Measurements from ENCODE around the gene GHR.

The GHR gene

DNA sequence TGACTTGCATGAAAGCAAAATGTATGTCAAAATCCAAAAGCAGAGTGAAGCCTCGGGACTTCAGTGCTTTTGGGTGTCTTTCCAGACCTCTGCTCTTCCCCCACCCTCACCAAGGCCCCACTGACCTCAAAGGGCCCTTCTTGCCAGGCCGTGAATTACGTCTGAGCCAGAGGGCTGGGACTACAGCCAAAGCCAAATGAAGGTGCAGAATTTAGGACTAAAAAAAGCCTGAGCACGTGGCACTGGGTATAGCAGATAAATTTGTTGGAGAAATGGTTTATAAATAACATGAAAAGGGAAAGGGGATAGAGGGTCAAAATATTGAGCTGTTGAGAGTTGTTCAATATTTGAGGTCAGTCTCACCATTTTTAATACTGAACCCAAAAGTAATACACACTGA is 163.4 kb downstream of the GHR start:
- H3K27me3 ChIP-seq (ENCODE audit: control insufficient read depth in 3 of 3, insufficient read depth in 3 of 3, low read depth in 1 of 3, low read length in 3 of 3) = no peaks in the 10 kb centered on the region

DNA sequence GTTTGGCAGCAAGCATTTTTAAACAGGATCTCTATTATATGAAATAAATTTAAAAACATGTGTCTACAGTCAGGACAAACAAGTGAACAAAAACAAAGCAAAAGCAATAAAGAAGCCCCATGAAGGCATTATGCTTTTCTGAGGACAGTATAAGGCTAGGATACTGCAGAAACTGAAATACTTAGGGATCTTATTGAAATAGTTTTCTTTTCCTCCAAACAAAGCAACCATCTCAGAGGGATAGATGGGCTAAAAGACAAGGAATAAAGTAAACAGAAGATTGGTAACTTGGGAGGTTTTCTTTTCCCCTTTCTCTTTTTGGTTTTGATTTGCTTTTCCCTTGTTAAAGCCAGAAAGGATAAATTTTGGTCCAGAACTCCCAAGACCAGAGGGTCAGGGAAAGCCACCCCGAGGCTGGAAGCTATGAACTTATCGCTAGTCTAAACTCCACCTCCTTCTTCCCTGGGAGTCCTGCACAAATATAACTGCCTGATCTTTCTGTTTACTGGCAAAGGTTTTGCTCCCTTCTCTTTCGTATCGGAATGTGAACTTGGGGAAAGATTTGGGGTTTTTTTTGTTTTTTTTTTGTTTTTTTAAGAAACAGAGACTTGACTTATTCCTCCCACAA is 164.0 kb downstream of the GHR start:
- H3K9ac ChIP-seq (ENCODE audit: low read depth, low read length, poor library complexity) = no peak overlapping the region
- no peak overlapping the region for H2BK12ac ChIP-seq (ENCODE audit: low read length)
- WGBS, 2 donors (ENCODE audit: extremely low coverage in 2 of 2, insufficient read length in 2 of 2, insufficient replicate concordance in 1 of 2) = no CpG with 5 or more reads among the region's 4 CpGs
- DNase-seq (ENCODE audit: low spot score) = no peak
- H4K91ac ChIP-seq (ENCODE audit: low read depth, low read length, poor library complexity) = no peak overlapping the region
- H3K14ac ChIP-seq (ENCODE audit: low read length) = no peak overlapping the region
- no peak overlapping the region for H3K23ac ChIP-seq (ENCODE audit: low read depth, low read length, poor library complexity)
- no peaks in the 10 kb centered on the region for H3K27me3 ChIP-seq (ENCODE audit: control insufficient read depth in 3 of 3, insufficient read depth in 3 of 3, low read depth in 1 of 3, low read length in 3 of 3)
- no peak overlapping the region for H3K4ac ChIP-seq (ENCODE audit: low read length)
- H2BK15ac ChIP-seq (ENCODE audit: low read length) = no peak overlapping the region
- H3K27ac ChIP-seq (replicated peaks; ENCODE audit: low read length) = no peak overlapping the region
- H3K4me2 ChIP-seq (ENCODE audit: insufficient read depth, low read length, poor library complexity, severe bottlenecking) = no peak overlapping the region
- no peak overlapping the region for H3K4me3 ChIP-seq (ENCODE audit: low read length in 2 of 2)
- no peaks in the 10 kb centered on the region for H3K36me3 ChIP-seq (replicated peaks in 1 of 2; ENCODE audit: control insufficient read depth in 2 of 2, insufficient read depth in 2 of 2, low read length in 2 of 2)
- H3K79me1 ChIP-seq (ENCODE audit: low read depth, low read length) = no peaks in the 10 kb centered on the region
- H2AFZ ChIP-seq (ENCODE audit: low read length) = no peak overlapping the region
- H2AK5ac ChIP-seq (ENCODE audit: low read depth, low read length) = no peak overlapping the region
- H3K4me1 ChIP-seq (ENCODE audit: control insufficient read depth in 2 of 2, insufficient read depth in 1 of 2, low read depth in 1 of 2, low read length in 2 of 2) = no peaks in the 10 kb centered on the region
- no peak overlapping the region for H3K18ac ChIP-seq (ENCODE audit: low read length)
- H2BK5ac ChIP-seq (ENCODE audit: low read length) = no peak overlapping the region
- no peak overlapping the region for H4K8ac ChIP-seq (ENCODE audit: low read depth, low read length)
- H3K9me3 ChIP-seq (replicated peaks in 1 of 2; ENCODE audit: control insufficient read depth in 2 of 2, insufficient read depth in 1 of 2, low read depth in 1 of 2, low read length in 2 of 2) = peaks cover 0 to 3% of the 10 kb centered on the region in 2 donors
- no peak overlapping the region for H2BK120ac ChIP-seq (ENCODE audit: low read depth, low read length)

More for the DNA sequence above, 163.4 kb downstream of the GHR start:
- no CpG with 5 or more reads among the region's 4 CpGs for WGBS, 2 donors (ENCODE audit: extremely low coverage in 2 of 2, insufficient read length in 2 of 2, insufficient replicate concordance in 1 of 2)
- Histone ChIP-seq H2BK120ac (ENCODE audit: low read depth, low read length) (no peak overlapping the region), H2AFZ (ENCODE audit: low read length) (no peak overlapping the region), H3K4me2 (ENCODE audit: insufficient read depth, low read length, poor library complexity, severe bottlenecking) (no peak overlapping the region), H3K9me3 (replicated peaks in 1 of 2; ENCODE audit: control insufficient read depth in 2 of 2, insufficient read depth in 1 of 2, low read depth in 1 of 2, low read length in 2 of 2) (peaks cover 0 to 3% of the 10 kb centered on the region in 2 donors), H3K18ac (ENCODE audit: low read length) (peak overlapping the region; percentile 8), H3K27ac (replicated peaks; ENCODE audit: low read length) (no peak overlapping the region), H2AK5ac (ENCODE audit: low read depth, low read length) (no peak overlapping the region), H3K9ac (ENCODE audit: low read depth, low read length, poor library complexity) (no peak overlapping the region), H3K36me3 (replicated peaks in 1 of 2; ENCODE audit: control insufficient read depth in 2 of 2, insufficient read depth in 2 of 2, low read length in 2 of 2) (no peaks in the 10 kb centered on the region), H2BK15ac (ENCODE audit: low read length) (no peak overlapping the region), H3K4me1 (ENCODE audit: control insufficient read depth in 2 of 2, insufficient read depth in 1 of 2, low read depth in 1 of 2, low read length in 2 of 2) (no peaks in the 10 kb centered on the region), H3K4me3 (ENCODE audit: low read length in 2 of 2) (no peak overlapping the region), H4K8ac (ENCODE audit: low read depth, low read length) (no peak overlapping the region), H3K14ac (ENCODE audit: low read length) (no peak overlapping the region), H3K79me1 (ENCODE audit: low read depth, low read length) (no peaks in the 10 kb centered on the region), H4K91ac (ENCODE audit: low read depth, low read length, poor library complexity) (no peak overlapping the region), H3K4ac (ENCODE audit: low read length) (no peak overlapping the region), H3K23ac (ENCODE audit: low read depth, low read length, poor library complexity) (no peak overlapping the region), H2BK12ac (ENCODE audit: low read length) (no peak overlapping the region), H2BK5ac (ENCODE audit: low read length) (no peak overlapping the region)
- DNase-seq (ENCODE audit: low spot score) = no peak

DNA sequence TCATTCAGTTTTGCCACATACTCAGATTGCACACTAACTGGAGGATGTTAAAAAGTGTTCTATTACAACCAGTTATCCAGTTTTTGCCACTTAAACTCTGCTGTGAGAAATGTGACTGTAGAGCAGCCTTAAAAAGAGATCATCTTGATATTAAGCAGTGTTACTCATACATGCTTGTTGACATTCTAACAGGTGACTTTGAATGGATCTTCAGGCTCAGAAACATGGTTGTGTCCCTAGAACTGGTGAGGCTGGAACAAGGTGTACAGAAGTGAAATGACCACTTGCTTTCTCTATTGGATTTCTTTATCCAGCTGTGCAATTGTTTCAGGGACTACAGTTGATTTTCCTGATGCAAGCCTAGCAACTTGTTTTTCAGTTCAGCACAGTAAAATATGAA is 167.3 kb downstream of the GHR start:
- Histone ChIP-seq H2BK120ac (ENCODE audit: low read depth, low read length) (no peak overlapping the region), H3K27me3 (ENCODE audit: control insufficient read depth in 3 of 3, insufficient read depth in 3 of 3, low read depth in 1 of 3, low read length in 3 of 3) (no peaks in the 10 kb centered on the region), H2BK12ac (ENCODE audit: low read length) (no peak overlapping the region)

DNA sequence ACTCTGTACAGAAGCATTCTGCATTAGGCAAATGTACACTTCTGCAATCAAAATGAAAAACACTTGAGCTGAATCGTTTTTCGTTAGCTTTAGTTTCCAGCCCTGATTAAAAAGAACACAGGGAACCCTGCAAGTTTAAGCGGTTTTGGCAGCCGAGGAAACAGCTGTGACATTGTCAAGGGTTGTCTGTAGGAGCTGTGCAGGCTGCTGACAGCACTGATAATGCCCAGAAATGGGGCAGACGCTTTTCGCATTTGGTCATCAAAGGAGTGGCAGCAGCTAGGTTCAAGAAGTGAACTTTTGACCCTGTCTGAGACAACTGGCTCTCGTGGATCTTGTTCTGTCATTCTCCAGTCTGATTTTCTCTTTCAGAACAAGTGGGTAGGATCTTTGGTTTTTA is 167.8 kb downstream of the GHR start:
- Histone ChIP-seq H2BK5ac (ENCODE audit: low read length) (no peak overlapping the region), H3K18ac (ENCODE audit: low read length) (no peak overlapping the region), H3K4me1 (ENCODE audit: control insufficient read depth in 2 of 2, insufficient read depth in 1 of 2, low read depth in 1 of 2, low read length in 2 of 2) (no peaks in the 10 kb centered on the region), H3K23ac (ENCODE audit: low read depth, low read length, poor library complexity) (no peak overlapping the region), H2BK120ac (ENCODE audit: low read depth, low read length) (no peak overlapping the region), H3K9me3 (replicated peaks in 1 of 2; ENCODE audit: control insufficient read depth in 2 of 2, insufficient read depth in 1 of 2, low read depth in 1 of 2, low read length in 2 of 2) (no peaks in the 10 kb centered on the region), H4K8ac (ENCODE audit: low read depth, low read length) (no peak overlapping the region), H3K4me2 (ENCODE audit: insufficient read depth, low read length, poor library complexity, severe bottlenecking) (no peak overlapping the region), H2AK5ac (ENCODE audit: low read depth, low read length) (no peak overlapping the region), H3K4me3 (ENCODE audit: low read length in 2 of 2) (no peak overlapping the region), H3K79me1 (ENCODE audit: low read depth, low read length) (no peaks in the 10 kb centered on the region), H3K4ac (ENCODE audit: low read length) (no peak overlapping the region), H2AFZ (ENCODE audit: low read length) (no peak overlapping the region), H3K27ac (replicated peaks; ENCODE audit: low read length) (no peak overlapping the region), H2BK15ac (ENCODE audit: low read length) (no peak overlapping the region), H4K91ac (ENCODE audit: low read depth, low read length, poor library complexity) (no peak overlapping the region), H2BK12ac (ENCODE audit: low read length) (no peak overlapping the region), H3K14ac (ENCODE audit: low read length) (no peak overlapping the region), H3K9ac (ENCODE audit: low read depth, low read length, poor library complexity) (no peak overlapping the region), H3K36me3 (replicated peaks in 1 of 2; ENCODE audit: control insufficient read depth in 2 of 2, insufficient read depth in 2 of 2, low read length in 2 of 2) (no peaks in the 10 kb centered on the region), H3K27me3 (ENCODE audit: control insufficient read depth in 3 of 3, insufficient read depth in 3 of 3, low read depth in 1 of 3, low read length in 3 of 3) (no peaks in the 10 kb centered on the region)
- DNase-seq (ENCODE audit: low spot score) = no peak
- no CpG with 5 or more reads among the region's 7 CpGs for WGBS, 2 donors (ENCODE audit: extremely low coverage in 2 of 2, insufficient read length in 2 of 2, insufficient replicate concordance in 1 of 2)

More for the DNA sequence above, 167.3 kb downstream of the GHR start:
- H3K9ac ChIP-seq (ENCODE audit: low read depth, low read length, poor library complexity) = no peak overlapping the region
- H3K79me1 ChIP-seq (ENCODE audit: low read depth, low read length) = no peaks in the 10 kb centered on the region
- no peak overlapping the region for H3K4me2 ChIP-seq (ENCODE audit: insufficient read depth, low read length, poor library complexity, severe bottlenecking)
- H2BK15ac ChIP-seq (ENCODE audit: low read length) = no peak overlapping the region
- no peak overlapping the region for H3K4ac ChIP-seq (ENCODE audit: low read length)
- no peak overlapping the region for H2BK5ac ChIP-seq (ENCODE audit: low read length)
- no peak overlapping the region for H3K18ac ChIP-seq (ENCODE audit: low read length)
- no peaks in the 10 kb centered on the region for H3K9me3 ChIP-seq (replicated peaks in 1 of 2; ENCODE audit: control insufficient read depth in 2 of 2, insufficient read depth in 1 of 2, low read depth in 1 of 2, low read length in 2 of 2)
- H3K14ac ChIP-seq (ENCODE audit: low read length) = no peak overlapping the region
- H4K91ac ChIP-seq (ENCODE audit: low read depth, low read length, poor library complexity) = no peak overlapping the region
- H3K4me1 ChIP-seq (ENCODE audit: control insufficient read depth in 2 of 2, insufficient read depth in 1 of 2, low read depth in 1 of 2, low read length in 2 of 2) = no peaks in the 10 kb centered on the region
- no peak overlapping the region for H3K4me3 ChIP-seq (ENCODE audit: low read length in 2 of 2)
- no peak overlapping the region for H2AFZ ChIP-seq (ENCODE audit: low read length)
- no peaks in the 10 kb centered on the region for H3K36me3 ChIP-seq (replicated peaks in 1 of 2; ENCODE audit: control insufficient read depth in 2 of 2, insufficient read depth in 2 of 2, low read length in 2 of 2)
- no peak overlapping the region for H2AK5ac ChIP-seq (ENCODE audit: low read depth, low read length)
- no peak for DNase-seq (ENCODE audit: low spot score)
- H4K8ac ChIP-seq (ENCODE audit: low read depth, low read length) = no peak overlapping the region
- no peak overlapping the region for H3K27ac ChIP-seq (replicated peaks; ENCODE audit: low read length)
- no peak overlapping the region for H3K23ac ChIP-seq (ENCODE audit: low read depth, low read length, poor library complexity)
